ENCODE results near the gene TIMP3.

DNA sequence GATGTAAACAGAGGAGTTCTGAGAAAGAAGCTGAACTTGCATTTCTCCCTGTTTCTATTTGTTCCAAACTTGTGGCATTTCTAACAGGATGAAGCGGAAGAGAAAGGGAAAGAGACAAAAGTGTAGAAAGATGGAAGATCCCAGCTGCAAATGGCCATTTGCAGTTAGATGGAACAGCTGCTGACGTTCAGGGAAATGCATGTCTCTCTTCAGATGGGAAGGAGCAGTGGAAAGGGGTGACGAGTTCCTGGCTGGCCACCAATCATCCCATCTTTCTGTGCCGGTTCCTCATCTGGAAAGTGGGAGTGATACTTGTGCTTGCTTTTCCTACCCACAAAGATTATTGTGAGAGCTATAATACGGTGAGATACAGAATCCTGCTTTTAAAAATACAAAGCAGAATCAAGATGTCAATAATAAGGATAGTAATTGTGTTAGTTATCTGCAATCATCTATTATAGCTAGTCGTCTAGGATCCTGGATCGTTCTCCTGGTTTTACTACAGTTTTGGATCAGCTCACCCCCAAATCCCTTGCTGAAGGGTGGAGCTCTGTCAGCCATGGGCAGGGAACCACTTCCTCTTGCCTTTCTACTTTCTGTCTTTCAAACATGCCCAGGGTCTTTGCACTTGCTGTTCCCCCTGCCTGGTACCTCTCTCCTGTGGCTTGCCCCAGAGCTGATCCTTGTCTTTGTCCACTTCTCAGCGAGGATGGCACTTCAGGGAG is 1.2 kb upstream of the TIMP3 start:
- TF ChIP-seq, protein P1, sequence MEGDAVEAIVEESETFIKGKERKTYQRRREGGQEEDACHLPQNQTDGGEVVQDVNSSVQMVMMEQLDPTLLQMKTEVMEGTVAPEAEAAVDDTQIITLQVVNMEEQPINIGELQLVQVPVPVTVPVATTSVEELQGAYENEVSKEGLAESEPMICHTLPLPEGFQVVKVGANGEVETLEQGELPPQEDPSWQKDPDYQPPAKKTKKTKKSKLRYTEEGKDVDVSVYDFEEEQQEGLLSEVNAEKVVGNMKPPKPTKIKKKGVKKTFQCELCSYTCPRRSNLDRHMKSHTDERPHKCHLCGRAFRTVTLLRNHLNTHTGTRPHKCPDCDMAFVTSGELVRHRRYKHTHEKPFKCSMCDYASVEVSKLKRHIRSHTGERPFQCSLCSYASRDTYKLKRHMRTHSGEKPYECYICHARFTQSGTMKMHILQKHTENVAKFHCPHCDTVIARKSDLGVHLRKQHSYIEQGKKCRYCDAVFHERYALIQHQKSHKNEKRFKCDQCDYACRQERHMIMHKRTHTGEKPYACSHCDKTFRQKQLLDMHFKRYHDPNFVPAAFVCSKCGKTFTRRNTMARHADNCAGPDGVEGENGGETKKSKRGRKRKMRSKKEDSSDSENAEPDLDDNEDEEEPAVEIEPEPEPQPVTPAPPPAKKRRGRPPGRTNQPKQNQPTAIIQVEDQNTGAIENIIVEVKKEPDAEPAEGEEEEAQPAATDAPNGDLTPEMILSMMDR (IDR thresholded peaks at IDR 0.05) = no peak
- TF ChIP-seq, protein P2, sequence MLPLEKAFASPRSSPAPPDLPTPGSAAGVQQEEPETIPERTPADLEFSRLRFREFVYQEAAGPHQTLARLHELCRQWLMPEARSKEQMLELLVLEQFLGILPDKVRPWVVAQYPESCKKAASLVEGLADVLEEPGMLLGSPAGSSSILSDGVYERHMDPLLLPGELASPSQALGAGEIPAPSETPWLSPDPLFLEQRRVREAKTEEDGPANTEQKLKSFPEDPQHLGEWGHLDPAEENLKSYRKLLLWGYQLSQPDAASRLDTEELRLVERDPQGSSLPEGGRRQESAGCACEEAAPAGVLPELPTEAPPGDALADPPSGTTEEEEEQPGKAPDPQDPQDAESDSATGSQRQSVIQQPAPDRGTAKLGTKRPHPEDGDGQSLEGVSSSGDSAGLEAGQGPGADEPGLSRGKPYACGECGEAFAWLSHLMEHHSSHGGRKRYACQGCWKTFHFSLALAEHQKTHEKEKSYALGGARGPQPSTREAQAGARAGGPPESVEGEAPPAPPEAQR (CRISPR knock-in tag; IDR thresholded peaks at IDR 0.05) = no peak
